ENCODE results near the gene MIOX. TPM values are rescaled to one million over a fixed set of nuclear protein-coding genes. Genes with fewer than 3 reads are reported as not detected.

MIOX gene
- total and polyA plus RNA-seq, 2 of the 13 experiments (the other 11 are each of a cell fraction or from before 2014, with no cell fraction given): 1.5 to 2.9 TPM

DNA sequence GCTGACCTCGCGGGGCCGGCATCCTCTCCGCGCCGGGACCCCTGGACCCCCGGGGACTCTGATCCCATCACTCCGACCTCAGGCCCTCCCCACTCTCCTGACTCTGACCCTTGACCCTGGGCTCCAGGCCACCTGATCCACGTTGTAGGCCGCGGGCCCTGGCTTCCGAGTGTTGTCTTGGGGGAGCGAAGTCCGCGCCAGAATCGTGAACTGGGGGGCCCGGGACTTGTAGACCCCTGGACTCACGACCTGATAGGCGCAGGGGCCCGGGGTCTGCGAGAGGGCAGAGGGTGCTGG, 43.9 kb downstream of the MIOX start (continued):
- TF ChIP-seq ZNF160 (CRISPR knock-in tag; IDR thresholded peaks at IDR 0.05): no peak; the same call in 1 of the 2 replicates
- no peak for TF ChIP-seq SSRP1 (CRISPR knock-in tag; IDR thresholded peaks at IDR 0.05)
- no peak for TF ChIP-seq ZNF343 (CRISPR knock-in tag; IDR thresholded peaks at IDR 0.05)
- TF ChIP-seq ZBTB1 (CRISPR knock-in tag; IDR thresholded peaks at IDR 0.05; ENCODE audit: borderline replicate concordance): no peak; the same call in 1 of the 2 replicates
- TF ChIP-seq ZNF329 (CRISPR knock-in tag; IDR thresholded peaks at IDR 0.05; ENCODE audit: low read depth): no peak
- TF ChIP-seq HNRNPL (IDR thresholded peaks at IDR 0.05; ENCODE audit: low read depth, low read length): no peak
- peak; percentile 19; the same call in 1 of the 2 replicates for TF ChIP-seq ZNF678 (CRISPR knock-in tag; IDR thresholded peaks at IDR 0.05)
- no peak for TF ChIP-seq PAX8 (CRISPR knock-in tag; IDR thresholded peaks at IDR 0.05; ENCODE audit: borderline replicate concordance)
- TF ChIP-seq, protein P1, sequence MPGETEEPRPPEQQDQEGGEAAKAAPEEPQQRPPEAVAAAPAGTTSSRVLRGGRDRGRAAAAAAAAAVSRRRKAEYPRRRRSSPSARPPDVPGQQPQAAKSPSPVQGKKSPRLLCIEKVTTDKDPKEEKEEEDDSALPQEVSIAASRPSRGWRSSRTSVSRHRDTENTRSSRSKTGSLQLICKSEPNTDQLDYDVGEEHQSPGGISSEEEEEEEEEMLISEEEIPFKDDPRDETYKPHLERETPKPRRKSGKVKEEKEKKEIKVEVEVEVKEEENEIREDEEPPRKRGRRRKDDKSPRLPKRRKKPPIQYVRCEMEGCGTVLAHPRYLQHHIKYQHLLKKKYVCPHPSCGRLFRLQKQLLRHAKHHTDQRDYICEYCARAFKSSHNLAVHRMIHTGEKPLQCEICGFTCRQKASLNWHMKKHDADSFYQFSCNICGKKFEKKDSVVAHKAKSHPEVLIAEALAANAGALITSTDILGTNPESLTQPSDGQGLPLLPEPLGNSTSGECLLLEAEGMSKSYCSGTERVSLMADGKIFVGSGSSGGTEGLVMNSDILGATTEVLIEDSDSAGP (CRISPR knock-in tag; IDR thresholded peaks at IDR 0.05; ENCODE audit: borderline replicate concordance): no peak
- TF ChIP-seq NFIC (IDR thresholded peaks at IDR 0.05; ENCODE audit: low read length): no peak
- TF ChIP-seq IKZF1 (IDR thresholded peaks at IDR 0.05): no peak
- no peak for TF ChIP-seq PLRG1 (conservative IDR thresholded peaks at IDR 0.05)
- no peak for TF ChIP-seq PRMT3 (CRISPR knock-in tag; IDR thresholded peaks at IDR 0.05; ENCODE audit: borderline replicate concordance, low read depth)
- TF ChIP-seq NR2F1 (CRISPR knock-in tag; IDR thresholded peaks at IDR 0.05): peak; percentile 10 to 76; a peak in 3 of 4 replicates
- TF ChIP-seq RELA (CRISPR knock-in tag; IDR thresholded peaks at IDR 0.05): no peak
- TF ChIP-seq, protein P2, sequence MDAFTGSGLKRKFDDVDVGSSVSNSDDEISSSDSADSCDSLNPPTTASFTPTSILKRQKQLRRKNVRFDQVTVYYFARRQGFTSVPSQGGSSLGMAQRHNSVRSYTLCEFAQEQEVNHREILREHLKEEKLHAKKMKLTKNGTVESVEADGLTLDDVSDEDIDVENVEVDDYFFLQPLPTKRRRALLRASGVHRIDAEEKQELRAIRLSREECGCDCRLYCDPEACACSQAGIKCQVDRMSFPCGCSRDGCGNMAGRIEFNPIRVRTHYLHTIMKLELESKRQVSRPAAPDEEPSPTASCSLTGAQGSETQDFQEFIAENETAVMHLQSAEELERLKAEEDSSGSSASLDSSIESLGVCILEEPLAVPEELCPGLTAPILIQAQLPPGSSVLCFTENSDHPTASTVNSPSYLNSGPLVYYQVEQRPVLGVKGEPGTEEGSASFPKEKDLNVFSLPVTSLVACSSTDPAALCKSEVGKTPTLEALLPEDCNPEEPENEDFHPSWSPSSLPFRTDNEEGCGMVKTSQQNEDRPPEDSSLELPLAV (CRISPR knock-in tag; conservative IDR thresholded peaks at IDR 0.05; ENCODE audit: low read depth): no peak
- no peak; the same call in 1 of the 2 replicates for TF ChIP-seq MTF1 (CRISPR knock-in tag; IDR thresholded peaks at IDR 0.05)
- TF ChIP-seq NFYB (CRISPR knock-in tag; IDR thresholded peaks at IDR 0.05): 0 out of 2 replicates have a peak, but pooled peaks have one; percentile 1
- TF ChIP-seq, protein P3, sequence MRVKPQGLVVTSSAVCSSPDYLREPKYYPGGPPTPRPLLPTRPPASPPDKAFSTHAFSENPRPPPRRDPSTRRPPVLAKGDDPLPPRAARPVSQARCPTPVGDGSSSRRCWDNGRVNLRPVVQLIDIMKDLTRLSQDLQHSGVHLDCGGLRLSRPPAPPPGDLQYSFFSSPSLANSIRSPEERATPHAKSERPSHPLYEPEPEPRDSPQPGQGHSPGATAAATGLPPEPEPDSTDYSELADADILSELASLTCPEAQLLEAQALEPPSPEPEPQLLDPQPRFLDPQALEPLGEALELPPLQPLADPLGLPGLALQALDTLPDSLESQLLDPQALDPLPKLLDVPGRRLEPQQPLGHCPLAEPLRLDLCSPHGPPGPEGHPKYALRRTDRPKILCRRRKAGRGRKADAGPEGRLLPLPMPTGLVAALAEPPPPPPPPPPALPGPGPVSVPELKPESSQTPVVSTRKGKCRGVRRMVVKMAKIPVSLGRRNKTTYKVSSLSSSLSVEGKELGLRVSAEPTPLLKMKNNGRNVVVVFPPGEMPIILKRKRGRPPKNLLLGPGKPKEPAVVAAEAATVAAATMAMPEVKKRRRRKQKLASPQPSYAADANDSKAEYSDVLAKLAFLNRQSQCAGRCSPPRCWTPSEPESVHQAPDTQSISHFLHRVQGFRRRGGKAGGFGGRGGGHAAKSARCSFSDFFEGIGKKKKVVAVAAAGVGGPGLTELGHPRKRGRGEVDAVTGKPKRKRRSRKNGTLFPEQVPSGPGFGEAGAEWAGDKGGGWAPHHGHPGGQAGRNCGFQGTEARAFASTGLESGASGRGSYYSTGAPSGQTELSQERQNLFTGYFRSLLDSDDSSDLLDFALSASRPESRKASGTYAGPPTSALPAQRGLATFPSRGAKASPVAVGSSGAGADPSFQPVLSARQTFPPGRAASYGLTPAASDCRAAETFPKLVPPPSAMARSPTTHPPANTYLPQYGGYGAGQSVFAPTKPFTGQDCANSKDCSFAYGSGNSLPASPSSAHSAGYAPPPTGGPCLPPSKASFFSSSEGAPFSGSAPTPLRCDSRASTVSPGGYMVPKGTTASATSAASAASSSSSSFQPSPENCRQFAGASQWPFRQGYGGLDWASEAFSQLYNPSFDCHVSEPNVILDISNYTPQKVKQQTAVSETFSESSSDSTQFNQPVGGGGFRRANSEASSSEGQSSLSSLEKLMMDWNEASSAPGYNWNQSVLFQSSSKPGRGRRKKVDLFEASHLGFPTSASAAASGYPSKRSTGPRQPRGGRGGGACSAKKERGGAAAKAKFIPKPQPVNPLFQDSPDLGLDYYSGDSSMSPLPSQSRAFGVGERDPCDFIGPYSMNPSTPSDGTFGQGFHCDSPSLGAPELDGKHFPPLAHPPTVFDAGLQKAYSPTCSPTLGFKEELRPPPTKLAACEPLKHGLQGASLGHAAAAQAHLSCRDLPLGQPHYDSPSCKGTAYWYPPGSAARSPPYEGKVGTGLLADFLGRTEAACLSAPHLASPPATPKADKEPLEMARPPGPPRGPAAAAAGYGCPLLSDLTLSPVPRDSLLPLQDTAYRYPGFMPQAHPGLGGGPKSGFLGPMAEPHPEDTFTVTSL (CRISPR knock-in tag; IDR thresholded peaks at IDR 0.05; ENCODE audit: borderline replicate concordance): no peak
- peak; percentile 14; the same call in 1 of the 2 replicates for TF ChIP-seq KDM2A (CRISPR knock-in tag; IDR thresholded peaks at IDR 0.05; ENCODE audit: borderline replicate concordance, low read depth)
- TF ChIP-seq, protein P4, sequence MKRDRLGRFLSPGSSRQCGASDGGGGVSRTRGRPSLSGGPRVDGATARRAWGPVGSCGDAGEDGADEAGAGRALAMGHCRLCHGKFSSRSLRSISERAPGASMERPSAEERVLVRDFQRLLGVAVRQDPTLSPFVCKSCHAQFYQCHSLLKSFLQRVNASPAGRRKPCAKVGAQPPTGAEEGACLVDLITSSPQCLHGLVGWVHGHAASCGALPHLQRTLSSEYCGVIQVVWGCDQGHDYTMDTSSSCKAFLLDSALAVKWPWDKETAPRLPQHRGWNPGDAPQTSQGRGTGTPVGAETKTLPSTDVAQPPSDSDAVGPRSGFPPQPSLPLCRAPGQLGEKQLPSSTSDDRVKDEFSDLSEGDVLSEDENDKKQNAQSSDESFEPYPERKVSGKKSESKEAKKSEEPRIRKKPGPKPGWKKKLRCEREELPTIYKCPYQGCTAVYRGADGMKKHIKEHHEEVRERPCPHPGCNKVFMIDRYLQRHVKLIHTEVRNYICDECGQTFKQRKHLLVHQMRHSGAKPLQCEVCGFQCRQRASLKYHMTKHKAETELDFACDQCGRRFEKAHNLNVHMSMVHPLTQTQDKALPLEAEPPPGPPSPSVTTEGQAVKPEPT (CRISPR knock-in tag; IDR thresholded peaks at IDR 0.05; ENCODE audit: low read depth): no peak
- no peak for TF ChIP-seq KDM6A (CRISPR knock-in tag; IDR thresholded peaks at IDR 0.05; ENCODE audit: low read depth)
